H1 (cell line): ENCODE results near the gene KCNC2.

Source experiments
- ASH2L ChIP-seq: fragments of 200-600, 300-600 bp; sonication (generic); IDR thresholded peaks from one replicate; pipeline ENCODE4 v1.7.1; 2017; ENCODE audit warnings: low read length
- CTCF ChIP-seq, 3 experiments: IDR thresholded peaks; 1 replicate in 2 of 3; 2 replicates in 1 of 3; pipeline versions ENCODE4 v1.5.1 to v1.6.1; 2011; ENCODE audit warnings: low read length in 3 of 3, mild to moderate bottlenecking in 3 of 3, inconsistent platforms in 2 of 3, low read depth in 1 of 3, moderate library complexity in 1 of 3; ENCODE audit not compliant: insufficient read depth in 1 of 3; ENCODE audit errors: control extremely low read depth in 1 of 3
- GTF2F1 ChIP-seq: IDR thresholded peaks from 2 replicates; pipeline ENCODE4 v1.6.1; 2012; ENCODE audit warnings: low read depth, low read length, improper control_type of control experiment, borderline replicate concordance
- HDAC2 ChIP-seq, 2 experiments: fragments of 300-600 bp in 1 of 2; sonication (generic) in 1 of 2; IDR thresholded peaks; 2 replicates each; pipeline ENCODE4 v1.6.1; 2011 to 2012; ENCODE audit warnings: low read depth in 2 of 2, low read length in 2 of 2, mild to moderate bottlenecking in 2 of 2, moderate library complexity in 2 of 2, borderline replicate concordance in 1 of 2, inconsistent platforms in 1 of 2
- JUN ChIP-seq: IDR thresholded peaks from 2 replicates; pipeline ENCODE4 v1.6.1; 2011; ENCODE audit warnings: low read depth, mild to moderate bottlenecking, improper control_type of control experiment, low read length
- KDM1A ChIP-seq: fragments of 200-600, 300-600 bp; sonication (generic); IDR thresholded peaks from 2 replicates; pipeline ENCODE4 v1.7.1; 2016; ENCODE audit warnings: mild to moderate bottlenecking, low read length, borderline replicate concordance
- MAFK ChIP-seq: IDR thresholded peaks from 2 replicates; pipeline ENCODE4 v1.6.1; 2012; ENCODE audit warnings: low read depth, mild to moderate bottlenecking, improper control_type of control experiment, low read length
- POLR2A ChIP-seq, 2 experiments: IDR thresholded peaks; 1 replicate in 1 of 2; 2 replicates in 1 of 2; pipeline ENCODE4 v1.6.1; 2011; ENCODE audit warnings: low read depth in 2 of 2, low read length in 2 of 2, mild to moderate bottlenecking in 2 of 2; ENCODE audit errors: control extremely low read depth in 1 of 2
- POLR2AphosphoS5 ChIP-seq: IDR thresholded peaks from 2 replicates; pipeline ENCODE4 v1.6.1; 2011; ENCODE audit warnings: low read depth, low read length
- POU5F1 ChIP-seq: IDR thresholded peaks from 2 replicates; pipeline ENCODE4 v1.6.1; 2011; ENCODE audit warnings: low read depth, mild to moderate bottlenecking, low read length, moderate library complexity
- USF2 ChIP-seq: IDR thresholded peaks from 2 replicates; pipeline ENCODE4 v1.6.1; 2011; ENCODE audit warnings: low read length, improper control_type of control experiment
- YY1 ChIP-seq: IDR thresholded peaks from 2 replicates; pipeline ENCODE4 v1.6.1; 2011; ENCODE audit warnings: low read depth, mild to moderate bottlenecking, low read length

GRCh38 chr12:75192196-75192595 lies 17.4 kb downstream of the KCNC2 start:
- no peak for TF ChIP-seq GTF2F1
- TF ChIP-seq POLR2AphosphoS5 = no peak
- TF ChIP-seq HDAC2 (IDR thresholded peaks at IDR 0.05; ENCODE audit: borderline replicate concordance in 1 of 2, low read depth in 2 of 2, low read length in 2 of 2) = no peak
- no peak for TF ChIP-seq JUN
- TF ChIP-seq POU5F1 = no peak
- TF ChIP-seq POLR2A (IDR thresholded peaks at IDR 0.05; ENCODE audit: control extremely low read depth in 1 of 2, low read depth in 2 of 2, low read length in 2 of 2) = no peak
- TF ChIP-seq CTCF (IDR thresholded peaks at IDR 0.05; ENCODE audit: control extremely low read depth in 1 of 3, insufficient read depth in 1 of 3, low read depth in 1 of 3, low read length in 3 of 3) = no peak
- TF ChIP-seq ASH2L = no peak
- TF ChIP-seq YY1 = no peak
- no peak for TF ChIP-seq USF2
- no peak for TF ChIP-seq KDM1A
- TF ChIP-seq MAFK = no peak
